Measurements from ENCODE around the gene RBM33. TPM values are rescaled to one million over a fixed set of nuclear protein-coding genes. Genes with fewer than 3 reads are reported as not detected.

Gene RBM33
- total and polyA plus RNA-seq, 2 of the 4 experiments (the other 2 are of a cell fraction) = 7.3 to 10.8 TPM

DNA sequence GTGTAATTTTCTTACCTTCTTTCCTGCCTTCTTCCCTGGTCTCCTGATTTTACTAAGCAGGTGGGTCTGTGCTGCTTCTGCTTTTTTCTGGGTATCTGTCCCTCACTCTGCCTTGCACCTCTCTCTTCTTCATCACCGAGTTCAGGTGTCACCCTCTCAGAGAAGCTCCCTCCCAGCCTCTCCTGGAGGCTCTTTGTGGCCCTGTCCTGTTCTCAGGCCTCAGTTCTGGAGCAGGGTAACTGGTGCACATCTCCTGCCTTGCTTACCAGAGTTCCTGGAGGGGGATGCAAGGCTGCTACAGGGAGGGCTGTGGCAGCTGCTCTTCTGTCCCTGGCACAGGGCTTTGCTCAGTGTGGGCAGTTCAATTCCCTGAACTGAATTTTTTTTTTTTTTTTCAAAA lies 66.1 kb downstream of the RBM33 start:
- Histone ChIP-seq H2BK5ac (ENCODE audit: low read depth, low read length, poor library complexity, severe bottlenecking) (no peak overlapping the region), H4K5ac (ENCODE audit: low read depth, low read length) (no peak overlapping the region), H4K20me1 (ENCODE audit: insufficient read depth, low read length) (peaks cover 21% of the 10 kb centered on the region), H2AFZ (replicated peaks; ENCODE audit: low read length, poor library complexity) (no peak overlapping the region), H2BK120ac (ENCODE audit: low read depth, low read length) (no peak overlapping the region), H3K56ac (ENCODE audit: extremely low read depth, insufficient read depth, low read length) (no peak overlapping the region), H3K4me1 (ENCODE audit: control insufficient read depth, insufficient read depth, low read length) (no peaks in the 10 kb centered on the region), H3K9me1 (ENCODE audit: insufficient read depth, low read length) (peaks cover 20% of the 10 kb centered on the region), H3K79me1 (ENCODE audit: low read depth in 1 of 2, low read length in 2 of 2) (peaks cover 51 to 59% of the 10 kb centered on the region in 2 experiments), H3K4ac (ENCODE audit: low read depth, low read length) (no peak overlapping the region), H3K36me3 (ENCODE audit: control insufficient read depth, insufficient read depth, low read length) (peaks cover 48% of the 10 kb centered on the region), H3K9ac (ENCODE audit: low read depth, low read length) (no peak overlapping the region), H3K4me2 (ENCODE audit: low read depth, low read length) (no peak overlapping the region), H3K14ac (replicated peaks; ENCODE audit: low read depth, low read length) (no peak overlapping the region), H2AK9ac (replicated peaks; ENCODE audit: low read depth, low read length, poor library complexity) (no peak overlapping the region), H3K23ac (ENCODE audit: low read depth, low read length) (no peak overlapping the region), H4K8ac (ENCODE audit: low read depth in 2 of 2, low read length in 2 of 2) (no peak overlapping the region), H3K27ac (ENCODE audit: insufficient read depth, low read length) (no peak overlapping the region), H3K18ac (ENCODE audit: low read depth, low read length) (no peak overlapping the region), H2AK5ac (ENCODE audit: low read depth, low read length) (no peak overlapping the region), H3K27me3 (ENCODE audit: control insufficient read depth, insufficient read depth, low read length) (no peaks in the 10 kb centered on the region), H2BK15ac (ENCODE audit: low read depth, low read length) (no peak overlapping the region), H2BK20ac (ENCODE audit: low read depth, low read length) (no peak overlapping the region), H3K9me3 (ENCODE audit: control insufficient read depth, insufficient read depth, low read length) (no peaks in the 10 kb centered on the region), H4K91ac (ENCODE audit: insufficient read depth, low read depth, low read length) (no peak overlapping the region), H3K4me3 (ENCODE audit: insufficient read depth, low read depth, low read length) (no peak overlapping the region)
- intact Hi-C loops (cut with micrococcal nuclease) (no loop called here), in situ Hi-C loops (cut with MboI; ENCODE audit: low sequenced_read_pairs) (no loop called here), dilution Hi-C loops (cut with HindIII; ENCODE audit: low sequenced_read_pairs, unreplicated experiment) (no loop called here)
- no TSS peak for BruUV-seq (replicated peaks)
- ChIA-PET CTCF (interaction anchor here (0.6 kb wide), 1 partner anchor 85 kb away, joined by 3 read pairs; no protein-coding TSS in a partner anchor), POLR2A (ENCODE audit: unreplicated experiment) (no interaction called here)
- ATAC-seq (ENCODE audit: low read depth) (no peak), DNase-seq (no peak)
- WGBS, 2 experiments (ENCODE audit: extremely low coverage in 2 of 2, insufficient read length in 1 of 2) = 83% methylated on average over 1 of the region's 1 CpG; no CpG with 5 or more reads in 1 of the 2 experiments
- no peak for TF ChIP-seq MAFK (IDR thresholded peaks at IDR 0.05; ENCODE audit: low read depth, low read length)
- TF ChIP-seq BHLHE40 (IDR thresholded peaks at IDR 0.05; ENCODE audit: low read depth, low read length) = no peak
- no peak for TF ChIP-seq USF2 (IDR thresholded peaks at IDR 0.05; ENCODE audit: low read depth, low read length)
- no peak for TF ChIP-seq RCOR1 (IDR thresholded peaks at IDR 0.05; ENCODE audit: insufficient replicate concordance, low read length)
- no peak for TF ChIP-seq FOS (IDR thresholded peaks at IDR 0.05; ENCODE audit: low read depth, low read length)
- no peak for TF ChIP-seq CEBPB (IDR thresholded peaks at IDR 0.05; ENCODE audit: low read depth, low read length)
- no peak for TF ChIP-seq MAZ (IDR thresholded peaks at IDR 0.05; ENCODE audit: borderline replicate concordance, low read depth, low read length)
- TF ChIP-seq POLR2A (IDR thresholded peaks at IDR 0.05; ENCODE audit: low read depth, low read length) = no peak
- no peak for TF ChIP-seq CHD1 (IDR thresholded peaks at IDR 0.05; ENCODE audit: low read depth, low read length)
- TF ChIP-seq SMC3 (IDR thresholded peaks at IDR 0.05; ENCODE audit: low read depth, low read length) = no peak
- no peak for TF ChIP-seq RFX5 (IDR thresholded peaks at IDR 0.05; ENCODE audit: low read depth, low read length)
- TF ChIP-seq, protein P1, sequence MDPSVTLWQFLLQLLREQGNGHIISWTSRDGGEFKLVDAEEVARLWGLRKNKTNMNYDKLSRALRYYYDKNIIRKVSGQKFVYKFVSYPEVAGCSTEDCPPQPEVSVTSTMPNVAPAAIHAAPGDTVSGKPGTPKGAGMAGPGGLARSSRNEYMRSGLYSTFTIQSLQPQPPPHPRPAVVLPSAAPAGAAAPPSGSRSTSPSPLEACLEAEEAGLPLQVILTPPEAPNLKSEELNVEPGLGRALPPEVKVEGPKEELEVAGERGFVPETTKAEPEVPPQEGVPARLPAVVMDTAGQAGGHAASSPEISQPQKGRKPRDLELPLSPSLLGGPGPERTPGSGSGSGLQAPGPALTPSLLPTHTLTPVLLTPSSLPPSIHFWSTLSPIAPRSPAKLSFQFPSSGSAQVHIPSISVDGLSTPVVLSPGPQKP (IDR thresholded peaks at IDR 0.05; ENCODE audit: borderline replicate concordance, low read depth, low read length) = no peak
- no peak for TF ChIP-seq RAD21 (IDR thresholded peaks at IDR 0.05; ENCODE audit: low read length)
- no peak for TF ChIP-seq MXI1 (IDR thresholded peaks at IDR 0.05; ENCODE audit: borderline replicate concordance, low read depth, low read length)
- no peak for TF ChIP-seq NFE2L2 (IDR thresholded peaks at IDR 0.05; ENCODE audit: low read depth, low read length)
- TF ChIP-seq, protein P2, sequence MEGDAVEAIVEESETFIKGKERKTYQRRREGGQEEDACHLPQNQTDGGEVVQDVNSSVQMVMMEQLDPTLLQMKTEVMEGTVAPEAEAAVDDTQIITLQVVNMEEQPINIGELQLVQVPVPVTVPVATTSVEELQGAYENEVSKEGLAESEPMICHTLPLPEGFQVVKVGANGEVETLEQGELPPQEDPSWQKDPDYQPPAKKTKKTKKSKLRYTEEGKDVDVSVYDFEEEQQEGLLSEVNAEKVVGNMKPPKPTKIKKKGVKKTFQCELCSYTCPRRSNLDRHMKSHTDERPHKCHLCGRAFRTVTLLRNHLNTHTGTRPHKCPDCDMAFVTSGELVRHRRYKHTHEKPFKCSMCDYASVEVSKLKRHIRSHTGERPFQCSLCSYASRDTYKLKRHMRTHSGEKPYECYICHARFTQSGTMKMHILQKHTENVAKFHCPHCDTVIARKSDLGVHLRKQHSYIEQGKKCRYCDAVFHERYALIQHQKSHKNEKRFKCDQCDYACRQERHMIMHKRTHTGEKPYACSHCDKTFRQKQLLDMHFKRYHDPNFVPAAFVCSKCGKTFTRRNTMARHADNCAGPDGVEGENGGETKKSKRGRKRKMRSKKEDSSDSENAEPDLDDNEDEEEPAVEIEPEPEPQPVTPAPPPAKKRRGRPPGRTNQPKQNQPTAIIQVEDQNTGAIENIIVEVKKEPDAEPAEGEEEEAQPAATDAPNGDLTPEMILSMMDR (conservative IDR thresholded peaks at IDR 0.05; ENCODE audit: low read depth, low read length) = no peak
